OCI-LY1 (cell line): ENCODE results near the gene NRG2.

Source experiments
- CTCF ChIP-seq: fragments of 200-600 bp; sonication (generic), shearing (Covaris generic); IDR thresholded peaks from 2 replicates; pipeline ENCODE4 v1.5.1; 2017; ENCODE audit warnings: mild to moderate bottlenecking, antibody characterized with exemption, low read length, moderate library complexity, mixed read lengths
- EZH2 ChIP-seq: fragments of 200-600 bp; sonication (generic), shearing (Covaris generic); IDR thresholded peaks from 2 replicates; pipeline ENCODE4 v1.8.0; 2017; ENCODE audit warnings: borderline replicate concordance, mixed run types, mild to moderate bottlenecking, antibody characterized with exemption, low read length, moderate library complexity, mixed read lengths

- TF ChIP-seq CTCF, result no peak
- TF ChIP-seq EZH2, result no peak
Observed at GRCh38 chr5:139951983-139952382, 91.1 kb downstream of the NRG2 start.
